Measurements from ENCODE around the gene PRR5. TPM values are rescaled to one million over a fixed set of nuclear protein-coding genes. Genes with fewer than 3 reads are reported as not detected.

PRR5 gene
- total and polyA plus RNA-seq, 2 of the 13 experiments (the other 11 are each of a cell fraction or from before 2014, with no cell fraction given) = 11.6 to 27.5 TPM

DNA sequence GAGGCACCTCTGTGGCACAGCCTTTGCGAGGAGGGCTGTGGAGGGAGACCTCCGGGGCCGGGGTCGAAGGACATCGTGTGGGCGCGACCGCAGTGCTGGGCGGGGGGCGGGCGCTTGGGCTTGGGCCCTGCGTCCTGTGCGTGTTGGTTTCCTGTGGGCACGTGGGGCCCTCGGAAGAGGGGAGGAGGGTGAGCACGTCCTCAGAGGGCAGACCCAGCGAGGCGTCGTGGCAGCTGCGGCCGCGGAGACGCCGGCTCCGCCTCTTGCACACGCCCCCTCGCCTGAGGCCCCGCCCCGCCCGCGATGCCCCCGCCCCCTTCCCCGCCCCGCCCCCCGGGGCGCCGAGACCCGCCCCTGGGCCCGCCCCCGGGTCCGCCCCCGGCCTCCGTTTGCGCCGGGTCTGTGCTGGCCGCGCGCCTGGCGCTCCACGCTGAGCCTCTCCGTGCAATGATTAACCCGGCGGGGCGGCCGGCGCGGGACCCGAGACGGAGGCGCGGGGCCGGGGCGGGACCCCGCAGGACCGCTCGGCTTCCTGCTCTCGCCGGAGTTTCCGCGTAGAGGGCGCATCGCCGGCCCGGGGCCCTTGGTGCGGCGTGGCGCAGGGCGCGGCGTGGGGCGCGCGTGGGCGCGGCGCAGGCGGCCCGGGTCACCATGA is at the start of gene PRR5 (continued):
- no peak for TF ChIP-seq ZNF557 (CRISPR knock-in tag; IDR thresholded peaks at IDR 0.05)
- peak; percentile 36; the same call in 1 of the 2 replicates for TF ChIP-seq ZNF430 (CRISPR knock-in tag; IDR thresholded peaks at IDR 0.05)
- no peak for TF ChIP-seq ZNF224 (CRISPR knock-in tag; IDR thresholded peaks at IDR 0.05)
- no peak; the same call in 1 of the 2 replicates for TF ChIP-seq GATAD2A (CRISPR knock-in tag; IDR thresholded peaks at IDR 0.05)
- no peak for TF ChIP-seq PLSCR1 (CRISPR knock-in tag; IDR thresholded peaks at IDR 0.05; ENCODE audit: borderline replicate concordance)
- TF ChIP-seq ZNF564 (CRISPR knock-in tag; IDR thresholded peaks at IDR 0.05) = peak; percentile 93; the same call in 1 of the 2 replicates
- TF ChIP-seq, protein P1, sequence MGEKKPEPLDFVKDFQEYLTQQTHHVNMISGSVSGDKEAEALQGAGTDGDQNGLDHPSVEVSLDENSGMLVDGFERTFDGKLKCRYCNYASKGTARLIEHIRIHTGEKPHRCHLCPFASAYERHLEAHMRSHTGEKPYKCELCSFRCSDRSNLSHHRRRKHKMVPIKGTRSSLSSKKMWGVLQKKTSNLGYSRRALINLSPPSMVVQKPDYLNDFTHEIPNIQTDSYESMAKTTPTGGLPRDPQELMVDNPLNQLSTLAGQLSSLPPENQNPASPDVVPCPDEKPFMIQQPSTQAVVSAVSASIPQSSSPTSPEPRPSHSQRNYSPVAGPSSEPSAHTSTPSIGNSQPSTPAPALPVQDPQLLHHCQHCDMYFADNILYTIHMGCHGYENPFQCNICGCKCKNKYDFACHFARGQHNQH (CRISPR knock-in tag; IDR thresholded peaks at IDR 0.05) = peak; percentile 55; the same call in 1 of the 2 replicates
- TF ChIP-seq SMAD3 (CRISPR knock-in tag; IDR thresholded peaks at IDR 0.05) = no peak
- TF ChIP-seq SP4 (CRISPR knock-in tag; IDR thresholded peaks at IDR 0.05) = peak; percentile 68
- no peak for TF ChIP-seq HNRNPH1 (optimal IDR thresholded peaks at IDR 0.05; ENCODE audit: low read depth, low read length)
- TF ChIP-seq KLF6 (CRISPR knock-in tag; IDR thresholded peaks at IDR 0.05) = peak; percentile 49; the same call in 1 of the 2 replicates
- TF ChIP-seq ZBTB40 (IDR thresholded peaks at IDR 0.05) = no peak
- no peak for TF ChIP-seq ZBTB40 (CRISPR knock-in tag; IDR thresholded peaks at IDR 0.05)
- TF ChIP-seq, protein P2, sequence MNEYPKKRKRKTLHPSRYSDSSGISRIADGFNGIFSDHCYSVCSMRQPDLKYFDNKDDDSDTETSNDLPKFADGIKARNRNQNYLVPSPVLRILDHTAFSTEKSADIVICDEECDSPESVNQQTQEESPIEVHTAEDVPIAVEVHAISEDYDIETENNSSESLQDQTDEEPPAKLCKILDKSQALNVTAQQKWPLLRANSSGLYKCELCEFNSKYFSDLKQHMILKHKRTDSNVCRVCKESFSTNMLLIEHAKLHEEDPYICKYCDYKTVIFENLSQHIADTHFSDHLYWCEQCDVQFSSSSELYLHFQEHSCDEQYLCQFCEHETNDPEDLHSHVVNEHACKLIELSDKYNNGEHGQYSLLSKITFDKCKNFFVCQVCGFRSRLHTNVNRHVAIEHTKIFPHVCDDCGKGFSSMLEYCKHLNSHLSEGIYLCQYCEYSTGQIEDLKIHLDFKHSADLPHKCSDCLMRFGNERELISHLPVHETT (CRISPR knock-in tag; conservative IDR thresholded peaks at IDR 0.05) = 0 out of 2 replicates have a peak, but pooled peaks have one; percentile 21
- no peak for TF ChIP-seq ZNF121 (CRISPR knock-in tag; IDR thresholded peaks at IDR 0.05)
- 0 out of 2 replicates have a peak, but pooled peaks have one; percentile 39 for TF ChIP-seq CBFB (CRISPR knock-in tag; IDR thresholded peaks at IDR 0.05)
- TF ChIP-seq PHB2 (IDR thresholded peaks at IDR 0.05; ENCODE audit: partially characterized antibody) = no peak
- no peak for TF ChIP-seq ZNF644 (CRISPR knock-in tag; IDR thresholded peaks at IDR 0.05; ENCODE audit: low read depth)
- TF ChIP-seq ZFP62 (CRISPR knock-in tag; IDR thresholded peaks at IDR 0.05) = no peak
